AG08396 (cell line): ENCODE measurements around the gene RFT1.
A peak's percentile ranks its signal among the peaks of the same experiment; 100 is the strongest.

Experiments
- DNase-seq: peaks from one replicate; pipeline ENCODE4 v3.0.0; 2012; ENCODE audit warnings: low spot score, mixed read lengths

RFT1 gene

GRCh38 chr3:53085476-53085875 lies 44.8 kb downstream of the RFT1 start:
- no peak for DNase-seq

GRCh38 chr3:53084310-53085001 lies 45.8 kb downstream of the RFT1 start:
- no peak for DNase-seq

GRCh38 chr3:53083949-53084309 lies 46.3 kb downstream of the RFT1 start:
- DNase-seq: no peak

- peak; percentile 70 for DNase-seq
Observed at GRCh38 chr3:53083521-53083920, 46.7 kb downstream of the RFT1 start.

GRCh38 chr3:53082736-53083135 lies 47.5 kb downstream of the RFT1 start:
- no peak for DNase-seq

- DNase-seq: no peak
Observed at GRCh38 chr3:53081318-53081717, 48.9 kb downstream of the RFT1 start.

GRCh38 chr3:53080612-53081205 lies 49.5 kb downstream of the RFT1 start:
- DNase-seq: no peak

GRCh38 chr3:53079791-53080555 lies 50.3 kb downstream of the RFT1 start:
- DNase-seq: no peak

GRCh38 chr3:53079147-53079546 lies 51.1 kb downstream of the RFT1 start:
- no peak for DNase-seq

GRCh38 chr3:53078656-53079055 lies 51.6 kb downstream of the RFT1 start:
- no peak for DNase-seq

GRCh38 chr3:53077476-53078220 lies 52.6 kb downstream of the RFT1 start:
- DNase-seq: no peak

- DNase-seq: no peak
Observed at GRCh38 chr3:53075743-53076140, 54.5 kb downstream of the RFT1 start.

- no peak for DNase-seq
Observed at GRCh38 chr3:53074761-53075742, 55.2 kb downstream of the RFT1 start.

- DNase-seq: no peak
Observed at GRCh38 chr3:53074366-53074696, 55.9 kb downstream of the RFT1 start.

- no peak for DNase-seq
Observed at GRCh38 chr3:53073553-53074365, 56.5 kb downstream of the RFT1 start.

- peak; percentile 81 for DNase-seq
Observed at GRCh38 chr3:53072653-53073552, 57.3 kb downstream of the RFT1 start.

GRCh38 chr3:53071882-53072431 lies 58.3 kb downstream of the RFT1 start:
- DNase-seq: no peak

GRCh38 chr3:53069422-53070068 lies 60.7 kb downstream of the RFT1 start:
- DNase-seq: no peak

GRCh38 chr3:53068176-53068575 lies 62.1 kb downstream of the RFT1 start:
- DNase-seq: no peak
